ENCODE results near the gene NME7. TPM values are rescaled to one million over a fixed set of nuclear protein-coding genes. Genes with fewer than 3 reads are reported as not detected.

The NME7 gene
- total RNA-seq, 1 experiment from 2014 or later, result 13.2 TPM

- H3K23ac ChIP-seq (ENCODE audit: insufficient read length, low read depth, low read length), result no peak overlapping the region
- H2BK12ac ChIP-seq (ENCODE audit: insufficient read length, low read depth, low read length), result no peak overlapping the region
- H3K4me2 ChIP-seq (ENCODE audit: insufficient read depth, insufficient read length, low read length), result no peak overlapping the region
- no peak overlapping the region for H2BK15ac ChIP-seq (ENCODE audit: low read depth, low read length)
- no peaks in the 10 kb centered on the region for H3K27me3 Mint-ChIP-seq (ENCODE audit: low read depth)
- no peak overlapping the region for H2AK5ac ChIP-seq (ENCODE audit: insufficient read length, low read length)
- no peaks in the 10 kb centered on the region for H3K27me3 ChIP-seq (ENCODE audit: insufficient read depth, low read length)
- no peaks in the 10 kb centered on the region for H3K4me1 ChIP-seq (ENCODE audit: insufficient read depth, low read length)
- no peak overlapping the region for H3K56ac ChIP-seq (ENCODE audit: insufficient read length, low read depth, low read length)
- no peak overlapping the region for H3K9ac ChIP-seq (ENCODE audit: extremely low read depth, insufficient read length, low read length)
- H2BK5ac ChIP-seq (ENCODE audit: insufficient read length, low read length), result no peak overlapping the region
- H4K5ac ChIP-seq (ENCODE audit: insufficient read length, low read depth, low read length), result no peak overlapping the region
- H3K36me3 Mint-ChIP-seq (ENCODE audit: insufficient read depth in 1 of 3, low read depth in 3 of 3), result peaks cover 0 to 3% (median 0%) of the 10 kb centered on the region in 3 experiments; a peak in 3 of 7 replicates
- no peak overlapping the region for H3K4me3 Mint-ChIP-seq
- no peaks in the 10 kb centered on the region for H3K4me1 Mint-ChIP-seq
- peaks cover 0 to 4% of the 10 kb centered on the region in 2 experiments; a peak in 2 of 5 replicates for H3K9me3 Mint-ChIP-seq
- H3T11ph ChIP-seq (ENCODE audit: low read length), result no peak overlapping the region
- no peaks in the 10 kb centered on the region for H3K79me1 ChIP-seq (ENCODE audit: insufficient read depth, low read depth, low read length, poor library complexity, severe bottlenecking)
- no peak overlapping the region for H3K27ac ChIP-seq (ENCODE audit: insufficient read length, low read depth, low read length)
- no peak overlapping the region for H3K4ac ChIP-seq (ENCODE audit: low read depth, low read length)
- H3K18ac ChIP-seq (ENCODE audit: insufficient read length, low read depth, low read length), result no peak overlapping the region
- TF ChIP-seq, protein P1, sequence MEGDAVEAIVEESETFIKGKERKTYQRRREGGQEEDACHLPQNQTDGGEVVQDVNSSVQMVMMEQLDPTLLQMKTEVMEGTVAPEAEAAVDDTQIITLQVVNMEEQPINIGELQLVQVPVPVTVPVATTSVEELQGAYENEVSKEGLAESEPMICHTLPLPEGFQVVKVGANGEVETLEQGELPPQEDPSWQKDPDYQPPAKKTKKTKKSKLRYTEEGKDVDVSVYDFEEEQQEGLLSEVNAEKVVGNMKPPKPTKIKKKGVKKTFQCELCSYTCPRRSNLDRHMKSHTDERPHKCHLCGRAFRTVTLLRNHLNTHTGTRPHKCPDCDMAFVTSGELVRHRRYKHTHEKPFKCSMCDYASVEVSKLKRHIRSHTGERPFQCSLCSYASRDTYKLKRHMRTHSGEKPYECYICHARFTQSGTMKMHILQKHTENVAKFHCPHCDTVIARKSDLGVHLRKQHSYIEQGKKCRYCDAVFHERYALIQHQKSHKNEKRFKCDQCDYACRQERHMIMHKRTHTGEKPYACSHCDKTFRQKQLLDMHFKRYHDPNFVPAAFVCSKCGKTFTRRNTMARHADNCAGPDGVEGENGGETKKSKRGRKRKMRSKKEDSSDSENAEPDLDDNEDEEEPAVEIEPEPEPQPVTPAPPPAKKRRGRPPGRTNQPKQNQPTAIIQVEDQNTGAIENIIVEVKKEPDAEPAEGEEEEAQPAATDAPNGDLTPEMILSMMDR (conservative IDR thresholded peaks at IDR 0.05), result no peak
- no peak for DNase-seq
- H3K79me2 ChIP-seq (ENCODE audit: insufficient read depth, low read length), result peaks cover 2% of the 10 kb centered on the region; the same call in 1 of the 2 replicates
- H3K23me2 ChIP-seq (ENCODE audit: insufficient read length, low read depth, low read length, poor library complexity, severe bottlenecking), result no peaks in the 10 kb centered on the region
- H4K8ac ChIP-seq (replicated peaks; ENCODE audit: insufficient read length, low read depth, low read length), result no peak overlapping the region
- WGBS (ENCODE audit: extremely low coverage, insufficient read length, low lambda C conversion rate), result no CpG with 5 or more reads among the region's 5 CpGs
- no peak overlapping the region for H3K27ac Mint-ChIP-seq
- no peak overlapping the region for H4K91ac ChIP-seq (ENCODE audit: insufficient read length, low read depth, low read length)
- H2BK120ac ChIP-seq (ENCODE audit: low read depth, low read length, poor library complexity, severe bottlenecking), result no peak overlapping the region
- no peak overlapping the region for H2BK20ac ChIP-seq (ENCODE audit: low read depth, low read length, poor library complexity, severe bottlenecking)
- no peak overlapping the region for H3K14ac ChIP-seq (ENCODE audit: insufficient read depth, low read length)
- no peaks in the 10 kb centered on the region for H3K9me3 ChIP-seq (ENCODE audit: control insufficient read depth, low read depth, low read length)
- no peaks in the 10 kb centered on the region for H4K20me1 ChIP-seq (ENCODE audit: control insufficient read depth, insufficient read depth, insufficient read length)
- no peak overlapping the region for H2AFZ ChIP-seq (ENCODE audit: low read length)
These were observed 4.4 kb downstream of the NME7 start for GRCh38 chr1:169363046-169363730.

Data from H9 (cell line).